ENCODE data around the gene LIMK2. TPM values are rescaled to one million over a fixed set of nuclear protein-coding genes. Genes with fewer than 3 reads are reported as not detected.

The LIMK2 gene
- total RNA-seq, 6 experiments from 2014 or later, result 27.9 to 31.4 (median 28.9) TPM

DNA sequence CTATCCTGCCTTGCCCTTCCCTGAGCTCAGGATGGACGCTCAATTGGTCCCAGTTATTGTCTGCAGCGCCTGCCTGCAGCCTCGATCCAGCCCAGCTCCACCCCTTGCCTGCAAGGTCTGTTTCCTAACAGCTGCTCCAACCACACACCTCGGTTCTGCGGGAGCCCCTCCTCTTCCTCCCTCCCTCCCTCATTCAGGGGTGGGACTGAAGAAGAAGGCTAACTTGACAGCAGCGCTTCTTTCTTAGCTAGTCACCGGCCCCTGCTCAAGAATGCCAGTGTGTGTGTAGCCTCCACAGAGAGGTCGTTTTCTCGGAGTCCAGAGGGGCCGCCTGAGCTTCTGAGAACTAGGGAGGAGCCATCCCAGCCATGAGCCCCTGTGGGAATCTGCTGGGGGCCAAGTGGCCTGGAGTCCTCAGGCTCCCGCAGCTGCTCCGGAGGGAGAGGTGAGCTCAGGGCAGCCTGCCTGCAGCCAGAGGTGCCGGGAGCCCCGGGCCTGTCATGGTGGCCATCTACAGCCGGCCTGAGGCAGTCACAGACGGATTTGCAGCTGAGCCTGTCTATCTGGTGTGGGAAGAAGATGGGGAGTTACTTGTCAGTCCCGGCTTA is 36.1 kb downstream of the LIMK2 start:
- DNase-seq, result peak; percentile 89
- Mint-ChIP-seq H3K36me3 (ENCODE audit: low read depth) (no peaks in the 10 kb centered on the region), H3K4me1 (ENCODE audit: low read depth) (peaks cover 61% of the 10 kb centered on the region), H3K4me3 (peak overlapping the region; percentile 92), H3K9me3 (no peaks in the 10 kb centered on the region), H3K27me3 (ENCODE audit: insufficient read depth) (no peaks in the 10 kb centered on the region; the same call in 1 of the 2 replicates), H3K27ac (peak overlapping the region; percentile 81)
- TF ChIP-seq, protein P1, sequence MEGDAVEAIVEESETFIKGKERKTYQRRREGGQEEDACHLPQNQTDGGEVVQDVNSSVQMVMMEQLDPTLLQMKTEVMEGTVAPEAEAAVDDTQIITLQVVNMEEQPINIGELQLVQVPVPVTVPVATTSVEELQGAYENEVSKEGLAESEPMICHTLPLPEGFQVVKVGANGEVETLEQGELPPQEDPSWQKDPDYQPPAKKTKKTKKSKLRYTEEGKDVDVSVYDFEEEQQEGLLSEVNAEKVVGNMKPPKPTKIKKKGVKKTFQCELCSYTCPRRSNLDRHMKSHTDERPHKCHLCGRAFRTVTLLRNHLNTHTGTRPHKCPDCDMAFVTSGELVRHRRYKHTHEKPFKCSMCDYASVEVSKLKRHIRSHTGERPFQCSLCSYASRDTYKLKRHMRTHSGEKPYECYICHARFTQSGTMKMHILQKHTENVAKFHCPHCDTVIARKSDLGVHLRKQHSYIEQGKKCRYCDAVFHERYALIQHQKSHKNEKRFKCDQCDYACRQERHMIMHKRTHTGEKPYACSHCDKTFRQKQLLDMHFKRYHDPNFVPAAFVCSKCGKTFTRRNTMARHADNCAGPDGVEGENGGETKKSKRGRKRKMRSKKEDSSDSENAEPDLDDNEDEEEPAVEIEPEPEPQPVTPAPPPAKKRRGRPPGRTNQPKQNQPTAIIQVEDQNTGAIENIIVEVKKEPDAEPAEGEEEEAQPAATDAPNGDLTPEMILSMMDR (IDR thresholded peaks at IDR 0.05), result no peak

DNA sequence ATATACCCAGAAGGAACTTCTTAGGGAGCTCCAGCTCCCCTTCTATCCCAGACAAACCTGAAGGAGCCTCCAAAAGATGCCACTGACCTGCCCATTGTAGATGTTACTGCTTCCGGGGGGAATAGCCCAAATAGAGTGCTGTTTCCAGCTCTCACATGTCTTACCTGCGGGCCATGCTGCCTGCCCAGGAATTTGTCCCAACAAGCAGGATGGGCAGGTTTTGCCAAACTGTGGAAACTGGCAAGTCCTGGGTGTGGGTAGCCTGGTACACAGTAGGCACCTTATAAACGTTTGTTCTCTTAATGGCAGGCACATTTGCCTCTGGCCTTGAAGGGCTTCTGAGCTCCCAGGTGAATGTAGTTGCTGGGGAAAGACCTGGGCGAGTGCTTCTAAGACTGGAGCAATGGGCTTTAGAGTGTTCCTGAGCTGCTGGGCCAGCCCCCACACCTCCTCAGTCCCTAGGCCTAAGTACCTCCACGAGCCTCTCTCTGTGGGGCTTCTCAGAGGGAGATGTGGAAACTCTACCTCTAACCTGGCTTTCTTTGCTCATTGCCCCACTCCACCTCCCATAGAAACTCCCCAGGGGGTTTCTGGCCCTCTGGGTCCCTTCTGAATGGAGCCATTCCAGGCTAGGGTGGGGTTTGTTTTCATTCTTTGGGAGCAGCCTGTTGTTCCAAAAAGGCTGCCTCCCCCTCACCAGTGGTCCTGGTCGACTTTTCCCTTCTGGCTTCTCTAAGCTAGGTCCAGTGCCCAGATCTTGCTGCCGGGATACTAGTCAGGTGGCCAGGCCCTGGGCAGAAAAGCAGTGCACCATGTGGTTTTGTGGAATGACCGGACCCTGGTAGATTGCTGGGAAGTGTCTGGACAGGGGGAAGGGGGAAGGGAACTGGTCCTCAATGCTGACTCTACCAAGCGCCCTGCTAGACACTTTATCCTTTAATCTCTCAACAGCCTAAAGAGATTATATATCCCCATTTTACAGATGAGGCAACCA is 37.2 kb downstream of the LIMK2 start:
- Mint-ChIP-seq H3K4me1 (ENCODE audit: low read depth) (peaks cover 51% of the 10 kb centered on the region), H3K27ac (peak overlapping the region; percentile 81), H3K27me3 (ENCODE audit: insufficient read depth) (no peaks in the 10 kb centered on the region; the same call in 1 of the 2 replicates), H3K36me3 (ENCODE audit: low read depth) (no peaks in the 10 kb centered on the region), H3K4me3 (peak overlapping the region; percentile 92), H3K9me3 (no peaks in the 10 kb centered on the region)
- TF ChIP-seq, protein P1 (IDR thresholded peaks at IDR 0.05), result no peak
- no peak for DNase-seq

DNA sequence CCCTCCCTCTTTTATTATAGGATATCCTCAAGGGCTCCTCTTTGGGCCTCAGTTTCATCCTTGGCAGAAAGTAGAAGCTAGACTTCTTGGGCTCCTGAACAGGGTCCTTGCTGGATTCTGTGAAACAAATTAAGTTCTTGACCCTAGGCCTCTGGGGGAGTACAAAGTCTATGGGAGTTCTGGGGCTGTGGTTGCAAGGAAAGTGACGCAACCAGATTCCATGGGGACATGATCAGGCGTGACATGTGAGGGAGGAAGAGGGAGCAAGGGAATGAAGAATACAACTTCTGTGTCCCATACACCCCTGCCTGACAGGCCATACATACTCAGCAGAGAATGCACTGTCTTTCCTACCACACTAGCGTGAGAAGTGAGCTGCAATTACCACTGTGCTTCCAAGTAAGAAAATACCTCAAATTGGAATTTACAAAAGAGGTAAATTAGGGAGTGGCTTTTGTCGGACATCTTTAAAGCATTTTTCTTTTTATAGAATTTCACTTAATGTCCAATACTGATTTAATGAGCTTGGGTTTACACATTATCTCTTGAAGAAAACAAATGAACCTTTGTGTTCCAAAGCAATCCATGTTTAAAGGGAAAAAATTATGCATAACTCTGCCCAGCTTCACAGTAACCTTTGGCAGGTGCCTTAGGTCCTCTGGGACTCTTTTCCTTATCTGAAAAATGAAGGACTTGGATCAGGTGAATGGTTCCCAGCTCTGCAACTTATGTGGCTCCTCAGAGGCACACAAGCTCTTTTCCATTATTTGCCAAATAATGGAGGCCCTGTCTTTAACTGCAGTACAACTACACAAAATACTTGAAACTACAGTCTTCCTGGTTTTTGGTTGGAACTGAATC is 38.9 kb downstream of the LIMK2 start:
- DNase-seq, result no peak
- H3K36me3 Mint-ChIP-seq (ENCODE audit: low read depth), result no peaks in the 10 kb centered on the region
- no peak overlapping the region for H3K27ac Mint-ChIP-seq
- H3K9me3 Mint-ChIP-seq, result no peaks in the 10 kb centered on the region
- TF ChIP-seq, protein P1 (IDR thresholded peaks at IDR 0.05), result no peak
- H3K4me3 Mint-ChIP-seq, result no peak overlapping the region
- peaks cover 41% of the 10 kb centered on the region for H3K4me1 Mint-ChIP-seq (ENCODE audit: low read depth)
- no peaks in the 10 kb centered on the region; the same call in 1 of the 2 replicates for H3K27me3 Mint-ChIP-seq (ENCODE audit: insufficient read depth)

DNA sequence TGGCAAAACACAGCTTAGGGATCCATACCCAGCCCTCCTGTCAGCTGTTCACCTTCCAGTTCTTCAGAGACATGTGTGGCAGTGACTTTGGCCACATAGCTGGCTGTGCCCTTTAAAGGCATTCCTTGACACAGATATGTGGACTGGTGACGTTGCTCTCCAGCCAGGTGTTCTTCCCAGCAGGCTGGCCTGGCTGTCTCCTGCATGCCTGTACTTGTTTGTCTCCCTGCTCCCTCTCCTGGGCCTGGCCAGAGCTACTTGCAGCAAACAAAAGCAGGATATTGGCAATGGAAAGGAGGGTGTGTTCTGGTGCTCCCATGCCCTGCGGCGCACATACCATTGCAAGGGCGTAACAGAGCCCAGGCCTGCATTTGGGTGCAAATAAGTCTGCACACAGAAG is 41.9 kb downstream of the LIMK2 start:
- TF ChIP-seq, protein P1 (IDR thresholded peaks at IDR 0.05), result no peak
- no peak overlapping the region for H3K27ac Mint-ChIP-seq
- peaks cover 20% of the 10 kb centered on the region for H3K4me1 Mint-ChIP-seq (ENCODE audit: low read depth)
- no peaks in the 10 kb centered on the region for H3K36me3 Mint-ChIP-seq (ENCODE audit: low read depth)
- H3K9me3 Mint-ChIP-seq, result no peaks in the 10 kb centered on the region
- H3K4me3 Mint-ChIP-seq, result no peak overlapping the region
- DNase-seq, result no peak
- no peaks in the 10 kb centered on the region for H3K27me3 Mint-ChIP-seq (ENCODE audit: insufficient read depth)

DNA sequence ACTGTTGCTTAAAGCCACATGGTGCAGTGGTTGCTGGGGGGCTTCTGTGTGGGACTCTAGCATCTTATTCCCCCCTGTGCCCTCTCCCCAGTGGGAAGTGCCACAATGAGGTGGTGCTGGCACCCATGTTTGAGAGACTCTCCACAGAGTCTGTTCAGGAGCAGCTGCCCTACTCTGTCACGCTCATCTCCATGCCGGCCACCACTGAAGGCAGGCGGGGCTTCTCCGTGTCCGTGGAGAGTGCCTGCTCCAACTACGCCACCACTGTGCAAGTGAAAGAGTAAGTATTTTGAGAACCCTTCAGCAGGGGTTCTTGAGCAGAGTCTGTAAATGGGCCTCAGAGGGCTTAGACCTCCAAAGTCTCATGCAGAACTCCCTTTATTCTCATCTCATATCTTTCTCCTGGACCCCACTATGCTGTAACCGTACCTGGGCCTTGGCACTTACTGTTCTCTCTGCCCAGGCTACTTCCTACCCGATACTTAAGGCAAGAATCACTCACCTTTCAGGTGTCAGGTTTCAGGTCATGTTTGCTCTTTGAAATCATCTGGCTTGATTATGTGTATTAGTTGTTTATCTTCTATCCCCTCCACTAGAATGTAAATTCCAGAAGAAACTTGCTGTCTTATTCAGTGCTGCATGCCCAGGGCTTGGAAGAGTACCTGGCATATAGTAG is 47.8 kb downstream of the LIMK2 start:
- Mint-ChIP-seq H3K4me1 (ENCODE audit: low read depth) (no peaks in the 10 kb centered on the region), H3K27ac (no peak overlapping the region)

More for the DNA sequence above, 47.8 kb downstream of the LIMK2 start:
- TF ChIP-seq, protein P1 (IDR thresholded peaks at IDR 0.05), result no peak
- no peaks in the 10 kb centered on the region for H3K9me3 Mint-ChIP-seq
- DNase-seq, result no peak
- no peaks in the 10 kb centered on the region for H3K27me3 Mint-ChIP-seq (ENCODE audit: insufficient read depth)
- no peak overlapping the region for H3K4me3 Mint-ChIP-seq
- H3K36me3 Mint-ChIP-seq (ENCODE audit: low read depth), result peaks cover 28% of the 10 kb centered on the region

All from HFFc6 (cell line).